Neural cell (in vitro differentiated cells): ENCODE data around the gene RALGPS1.

Source experiments
- MXI1 ChIP-seq: fragments of 450-650 bp; conservative IDR thresholded peaks from 2 replicates; pipeline ENCODE4 v1.6.1; 2014; ENCODE audit warnings: antibody characterized with exemption, mild to moderate bottlenecking; ENCODE audit not compliant: poor library complexity, severe bottlenecking
- POLR2AphosphoS5 ChIP-seq: IDR thresholded peaks from 2 replicates; pipeline ENCODE4 v1.6.1; 2012
- TAF1 ChIP-seq: IDR thresholded peaks from 2 replicates; pipeline ENCODE4 v1.6.1; 2012; ENCODE audit warnings: low read depth
- TF ChIP-seq, protein P1 (sequence below): IDR thresholded peaks from 2 replicates; pipeline ENCODE4 v1.6.1; 2012; ENCODE audit warnings: borderline replicate concordance
- TF ChIP-seq, protein P2 (sequence below): fragments of 450-650 bp; IDR thresholded peaks from 2 replicates; pipeline ENCODE4 v1.5.1; 2014; ENCODE audit warnings: antibody characterized with exemption, mild to moderate bottlenecking, moderate library complexity; ENCODE audit not compliant: poor library complexity, severe bottlenecking

DNA sequence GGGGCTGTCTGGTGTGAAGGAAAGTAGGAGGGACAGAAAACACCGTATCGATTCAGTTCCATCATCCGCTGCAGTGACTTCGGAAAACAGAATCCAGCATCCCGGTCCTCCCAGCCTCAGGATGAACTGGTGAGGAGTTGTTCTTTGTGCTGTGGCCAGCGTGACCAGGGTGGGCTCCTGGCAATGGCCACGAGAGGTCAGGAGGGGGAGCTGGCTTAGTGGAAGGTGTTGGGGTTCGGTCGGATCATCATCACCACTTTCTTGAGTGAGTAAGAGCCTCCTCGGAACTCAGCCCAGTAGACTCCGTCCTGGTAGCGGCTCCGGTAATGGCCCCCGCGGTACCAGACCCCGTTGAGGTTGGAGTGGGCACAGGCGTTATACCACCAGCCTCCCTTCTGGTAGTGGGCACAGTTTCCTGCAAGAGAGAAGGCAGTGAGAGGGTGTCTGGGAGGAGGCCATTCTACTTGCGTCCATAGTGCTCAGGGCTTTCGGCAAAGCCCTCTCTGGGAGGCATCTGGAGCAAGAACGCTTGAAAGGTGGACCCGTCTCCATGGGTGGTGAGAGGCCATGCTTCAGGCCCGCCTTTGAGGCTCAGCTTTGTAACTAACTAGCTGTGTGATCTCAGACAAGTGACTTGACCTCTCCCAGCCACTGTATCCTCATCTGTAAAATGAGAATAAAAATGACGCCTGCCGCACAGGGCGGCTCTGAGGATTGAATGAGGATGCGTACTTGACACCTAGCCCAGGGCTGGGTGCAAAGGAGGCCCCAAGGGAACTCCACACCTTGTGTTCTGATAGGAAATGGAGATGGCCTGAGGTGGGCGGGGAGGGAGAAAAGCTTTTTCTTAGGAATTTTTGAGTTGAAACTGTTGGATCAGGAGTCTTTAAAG lies 174.4 kb downstream of the RALGPS1 start:
- TF ChIP-seq, protein P1, sequence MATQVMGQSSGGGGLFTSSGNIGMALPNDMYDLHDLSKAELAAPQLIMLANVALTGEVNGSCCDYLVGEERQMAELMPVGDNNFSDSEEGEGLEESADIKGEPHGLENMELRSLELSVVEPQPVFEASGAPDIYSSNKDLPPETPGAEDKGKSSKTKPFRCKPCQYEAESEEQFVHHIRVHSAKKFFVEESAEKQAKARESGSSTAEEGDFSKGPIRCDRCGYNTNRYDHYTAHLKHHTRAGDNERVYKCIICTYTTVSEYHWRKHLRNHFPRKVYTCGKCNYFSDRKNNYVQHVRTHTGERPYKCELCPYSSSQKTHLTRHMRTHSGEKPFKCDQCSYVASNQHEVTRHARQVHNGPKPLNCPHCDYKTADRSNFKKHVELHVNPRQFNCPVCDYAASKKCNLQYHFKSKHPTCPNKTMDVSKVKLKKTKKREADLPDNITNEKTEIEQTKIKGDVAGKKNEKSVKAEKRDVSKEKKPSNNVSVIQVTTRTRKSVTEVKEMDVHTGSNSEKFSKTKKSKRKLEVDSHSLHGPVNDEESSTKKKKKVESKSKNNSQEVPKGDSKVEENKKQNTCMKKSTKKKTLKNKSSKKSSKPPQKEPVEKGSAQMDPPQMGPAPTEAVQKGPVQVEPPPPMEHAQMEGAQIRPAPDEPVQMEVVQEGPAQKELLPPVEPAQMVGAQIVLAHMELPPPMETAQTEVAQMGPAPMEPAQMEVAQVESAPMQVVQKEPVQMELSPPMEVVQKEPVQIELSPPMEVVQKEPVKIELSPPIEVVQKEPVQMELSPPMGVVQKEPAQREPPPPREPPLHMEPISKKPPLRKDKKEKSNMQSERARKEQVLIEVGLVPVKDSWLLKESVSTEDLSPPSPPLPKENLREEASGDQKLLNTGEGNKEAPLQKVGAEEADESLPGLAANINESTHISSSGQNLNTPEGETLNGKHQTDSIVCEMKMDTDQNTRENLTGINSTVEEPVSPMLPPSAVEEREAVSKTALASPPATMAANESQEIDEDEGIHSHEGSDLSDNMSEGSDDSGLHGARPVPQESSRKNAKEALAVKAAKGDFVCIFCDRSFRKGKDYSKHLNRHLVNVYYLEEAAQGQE = no peak
- TF ChIP-seq, protein P2, sequence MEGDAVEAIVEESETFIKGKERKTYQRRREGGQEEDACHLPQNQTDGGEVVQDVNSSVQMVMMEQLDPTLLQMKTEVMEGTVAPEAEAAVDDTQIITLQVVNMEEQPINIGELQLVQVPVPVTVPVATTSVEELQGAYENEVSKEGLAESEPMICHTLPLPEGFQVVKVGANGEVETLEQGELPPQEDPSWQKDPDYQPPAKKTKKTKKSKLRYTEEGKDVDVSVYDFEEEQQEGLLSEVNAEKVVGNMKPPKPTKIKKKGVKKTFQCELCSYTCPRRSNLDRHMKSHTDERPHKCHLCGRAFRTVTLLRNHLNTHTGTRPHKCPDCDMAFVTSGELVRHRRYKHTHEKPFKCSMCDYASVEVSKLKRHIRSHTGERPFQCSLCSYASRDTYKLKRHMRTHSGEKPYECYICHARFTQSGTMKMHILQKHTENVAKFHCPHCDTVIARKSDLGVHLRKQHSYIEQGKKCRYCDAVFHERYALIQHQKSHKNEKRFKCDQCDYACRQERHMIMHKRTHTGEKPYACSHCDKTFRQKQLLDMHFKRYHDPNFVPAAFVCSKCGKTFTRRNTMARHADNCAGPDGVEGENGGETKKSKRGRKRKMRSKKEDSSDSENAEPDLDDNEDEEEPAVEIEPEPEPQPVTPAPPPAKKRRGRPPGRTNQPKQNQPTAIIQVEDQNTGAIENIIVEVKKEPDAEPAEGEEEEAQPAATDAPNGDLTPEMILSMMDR = no peak
- TF ChIP-seq POLR2AphosphoS5 (no peak), TAF1 (no peak), MXI1 (no peak)
